Naive thymus-derived CD8-positive, alpha-beta T cell (primary cell): Measurements from ENCODE around the gene NXN. TPM values are rescaled to one million over a fixed set of nuclear protein-coding genes. Genes with fewer than 3 reads are reported as not detected.

ENCODE experiments used
- ATAC-seq, 2 donors: fragments of 150-1000 bp; cut with Tn5 transposase in 1 of 2; sonication (Bioruptor Pico), chemical (Tn5 transposase) in 1 of 2; 1 replicate in 1 of 2; 2 replicates in 1 of 2; pipeline ENCODE4 v1.10.0; 2021; ENCODE audit warnings: mild to moderate bottlenecking in 2 of 2, moderate library complexity in 2 of 2
- POLR2A ChIA-PET: fragments of 350-600 bp; sonication (Branson Sonifier 250); formaldehyde crosslinking; loops from one replicate; lab custom pipeline; 2021; ENCODE audit warnings: antibody characterized with exemption; lab: Charles Lee
- DNase-seq, 10 donors: peaks; one replicate each; pipeline versions ENCODE4 v3.0.0 to v3.0.0-alpha.2; 2020 to 2022
- H3K27ac Mint-ChIP-seq, 10 donors: one replicate each; pipeline ENCODE4 v1.8.0; 2020 to 2022; ENCODE audit warnings: mild to moderate bottlenecking in 10 of 10, mixed read lengths in 10 of 10, moderate library complexity in 4 of 10, inconsistent platforms in 1 of 10
- H3K27me3 Mint-ChIP-seq, 5 donors: one replicate each; pipeline ENCODE4 v1.8.0; 2021 to 2022; ENCODE audit warnings: mixed read lengths in 5 of 5
- H3K36me3 Mint-ChIP-seq, 3 donors: one replicate each; pipeline ENCODE4 v1.8.0; 2020 to 2022; ENCODE audit warnings: mixed read lengths in 3 of 3, mild to moderate bottlenecking in 2 of 3, inconsistent platforms in 1 of 3
- H3K4me1 Mint-ChIP-seq, 4 donors: one replicate each; pipeline ENCODE4 v1.8.0; 2021 to 2022; ENCODE audit warnings: mixed read lengths in 4 of 4
- H3K4me3 Mint-ChIP-seq, 10 donors: one replicate each; pipeline ENCODE4 v1.8.0; 2020 to 2022; ENCODE audit warnings: mild to moderate bottlenecking in 10 of 10, mixed read lengths in 10 of 10, moderate library complexity in 6 of 10, inconsistent platforms in 1 of 10
- H3K9me3 Mint-ChIP-seq, 9 donors: one replicate each; pipeline ENCODE4 v1.8.0; 2020 to 2022; ENCODE audit warnings: mixed read lengths in 9 of 9, mild to moderate bottlenecking in 3 of 9, inconsistent platforms in 1 of 9, moderate library complexity in 1 of 9
- polyA plus RNA-seq, 3 donors: library from polyadenylated mRNA; unstranded; fragments of 300-500 nt; fragmentation: Illumina TruSeq; gene quantifications; one replicate each; pipeline ENCODE4 v1.2.3, GENCODE V29; 2021
- total RNA-seq, 8 experiments: library from RNA in 2 of 8; stranded (reverse) in 2 of 8; gene quantifications; one replicate each; pipeline ENCODE4 v1.2.3 and lab custom pipeline; 2021 to 2026

NXN gene
- total and polyA plus RNA-seq, 5 experiments from 2014 or later = 0.06 to 0.85 (median 0.49) TPM

- ATAC-seq = no peak
- H3K27ac Mint-ChIP-seq = no peak overlapping the region
- no peaks in the 10 kb centered on the region for H3K4me1 Mint-ChIP-seq
- no peaks in the 10 kb centered on the region for H3K36me3 Mint-ChIP-seq
- no peaks in the 10 kb centered on the region for H3K27me3 Mint-ChIP-seq
- peaks cover 0 to 22% (median 3%) of the 10 kb centered on the region in 9 donors for H3K9me3 Mint-ChIP-seq
- POLR2A ChIA-PET = interaction anchor here (0.7 kb wide), 1 partner anchor 207 kb away, joined by 3 read pairs; the partner anchor contains the start of genes GLOD4 and MRM3
- DNase-seq = no peak
- no peak overlapping the region for H3K4me3 Mint-ChIP-seq
Observed at GRCh38 chr17:988561-988960, 9.0 kb upstream of the NXN start.

GRCh38 chr17:987931-988330 lies 8.4 kb upstream of the NXN start:
- H3K27me3 Mint-ChIP-seq = no peaks in the 10 kb centered on the region
- peaks cover 0 to 16% (median 0%) of the 10 kb centered on the region in 9 donors for H3K9me3 Mint-ChIP-seq
- no peaks in the 10 kb centered on the region for H3K36me3 Mint-ChIP-seq
- no peak overlapping the region for H3K27ac Mint-ChIP-seq
- POLR2A ChIA-PET = interaction anchor here (0.7 kb wide), 1 partner anchor 206 kb away, joined by 3 read pairs; the partner anchor contains the start of genes GLOD4 and MRM3
- no peak for ATAC-seq
- H3K4me3 Mint-ChIP-seq = no peak overlapping the region
- DNase-seq = no peak
- no peaks in the 10 kb centered on the region for H3K4me1 Mint-ChIP-seq

GRCh38 chr17:986322-986929 lies 6.8 kb upstream of the NXN start:
- Mint-ChIP-seq H3K9me3 (peaks cover 0 to 7% (median 0%) of the 10 kb centered on the region in 9 donors), H3K27ac (no peak overlapping the region), H3K27me3 (no peaks in the 10 kb centered on the region), H3K36me3 (no peaks in the 10 kb centered on the region), H3K4me1 (peaks cover 0 to under 1% (median 0%) of the 10 kb centered on the region in 4 donors), H3K4me3 (no peak overlapping the region)
- no peak for DNase-seq
- ATAC-seq = no peak
- POLR2A ChIA-PET = no interaction called here

GRCh38 chr17:983921-984320 lies 4.3 kb upstream of the NXN start:
- H3K36me3 Mint-ChIP-seq = no peaks in the 10 kb centered on the region
- no peaks in the 10 kb centered on the region for H3K27me3 Mint-ChIP-seq
- no peak overlapping the region for H3K4me3 Mint-ChIP-seq
- H3K4me1 Mint-ChIP-seq = peaks cover 5 to 14% (median 10%) of the 10 kb centered on the region in 4 donors
- H3K27ac Mint-ChIP-seq = no peak overlapping the region
- POLR2A ChIA-PET = interaction anchor here (1.4 kb wide), 1 partner anchor 13 kb away, joined by 3 read pairs; the partner anchor contains the start of gene TIMM22
- ATAC-seq (no peak), DNase-seq (no peak)
- H3K9me3 Mint-ChIP-seq = no peaks in the 10 kb centered on the region

- peaks cover 9 to 23% (median 19%) of the 10 kb centered on the region in 5 donors for H3K27me3 Mint-ChIP-seq
- no peaks in the 10 kb centered on the region for H3K36me3 Mint-ChIP-seq
- no peak for ATAC-seq
- DNase-seq = no peak
- peaks cover 9 to 21% (median 17%) of the 10 kb centered on the region in 4 donors for H3K4me1 Mint-ChIP-seq
- peak overlapping the region in 8 of 10 donors; percentile 80 to 88 (median 85) for H3K4me3 Mint-ChIP-seq
- peak overlapping the region in 7 of 10 donors; percentile 5 to 90 (median 63) for H3K27ac Mint-ChIP-seq
- H3K9me3 Mint-ChIP-seq = no peaks in the 10 kb centered on the region
- POLR2A ChIA-PET = interaction anchor here (0.9 to 2.7 kb wide), 8 partner anchors 12 to 571 kb away, joined by 3 to 27 read pairs (median 4); partner anchors contain the start of genes GLOD4, MRM3 and TIMM22
Observed at GRCh38 chr17:981292-981658, 1.7 kb upstream of the NXN start.

GRCh38 chr17:980406-981291 lies 1.1 kb upstream of the NXN start:
- Mint-ChIP-seq H3K4me3 (peak overlapping the region; percentile 77 to 88 (median 85)), H3K27ac (peak overlapping the region; percentile 5 to 90 (median 80)), H3K36me3 (no peaks in the 10 kb centered on the region), H3K4me1 (peaks cover 9 to 21% (median 17%) of the 10 kb centered on the region in 4 donors), H3K27me3 (peaks cover 12 to 28% (median 25%) of the 10 kb centered on the region in 5 donors), H3K9me3 (no peaks in the 10 kb centered on the region)
- POLR2A ChIA-PET = interaction anchor here (0.6 to 2.7 kb wide), 12 partner anchors 12 to 683 kb away, joined by 3 to 27 read pairs (median 4); partner anchors contain the start of genes GLOD4, MRM3 and TIMM22
- DNase-seq = peak; percentile 62 to 91 (median 80)
- ATAC-seq = peak; percentile 78 to 84

GRCh38 chr17:979212-979538 lies 401 bp downstream of the NXN start:
- no peak overlapping the region for H3K27ac Mint-ChIP-seq
- H3K9me3 Mint-ChIP-seq = no peaks in the 10 kb centered on the region
- DNase-seq = no peak
- peak overlapping the region in 1 of 10 donors; percentile 83 for H3K4me3 Mint-ChIP-seq
- peaks cover 9 to 21% (median 17%) of the 10 kb centered on the region in 4 donors for H3K4me1 Mint-ChIP-seq
- POLR2A ChIA-PET = interaction anchor here (1.1 to 2.7 kb wide), 4 partner anchors 17 to 198 kb away, joined by 3 to 27 read pairs (median 10); partner anchors contain the start of genes GLOD4, MRM3 and TIMM22
- no peaks in the 10 kb centered on the region for H3K36me3 Mint-ChIP-seq
- peaks cover 17 to 41% (median 36%) of the 10 kb centered on the region in 5 donors for H3K27me3 Mint-ChIP-seq
- peak in 1 of 2 donors; percentile 2 for ATAC-seq

GRCh38 chr17:978103-979093 lies 1.2 kb downstream of the NXN start:
- peaks cover 18 to 43% (median 37%) of the 10 kb centered on the region in 5 donors for H3K27me3 Mint-ChIP-seq
- no peaks in the 10 kb centered on the region for H3K36me3 Mint-ChIP-seq
- POLR2A ChIA-PET = interaction anchor here (0.5 kb wide), 1 partner anchor 177 kb away, joined by 3 read pairs; no protein-coding TSS in a partner anchor
- H3K4me3 Mint-ChIP-seq = peak overlapping the region; percentile 70 to 89 (median 79)
- no peaks in the 10 kb centered on the region for H3K9me3 Mint-ChIP-seq
- peaks cover 9 to 21% (median 17%) of the 10 kb centered on the region in 4 donors for H3K4me1 Mint-ChIP-seq
- peak overlapping the region in 2 of 10 donors; percentile 53 to 74 for H3K27ac Mint-ChIP-seq
- peak in 2 of 10 donors; percentile 11 to 22 for DNase-seq
- ATAC-seq = no peak

- POLR2A ChIA-PET = no interaction called here
- H3K4me3 Mint-ChIP-seq = peak overlapping the region in 1 of 10 donors; percentile 88
- no peak for ATAC-seq
Observed at GRCh38 chr17:977166-977565, 2.4 kb downstream of the NXN start.

GRCh38 chr17:976312-976711 lies 3.3 kb downstream of the NXN start:
- Mint-ChIP-seq H3K27ac (no peak overlapping the region), H3K9me3 (no peaks in the 10 kb centered on the region), H3K36me3 (no peaks in the 10 kb centered on the region), H3K4me3 (peak overlapping the region in 1 of 10 donors; percentile 20), H3K27me3 (peaks cover 23 to 56% (median 43%) of the 10 kb centered on the region in 5 donors), H3K4me1 (peaks cover 9 to 20% (median 15%) of the 10 kb centered on the region in 4 donors)
- POLR2A ChIA-PET = no interaction called here
- DNase-seq (no peak), ATAC-seq (no peak)

More at GRCh38 chr17:977166-977565, 2.4 kb downstream of the NXN start:
- no peak for DNase-seq
- Mint-ChIP-seq H3K27ac (no peak overlapping the region), H3K36me3 (no peaks in the 10 kb centered on the region), H3K9me3 (no peaks in the 10 kb centered on the region), H3K27me3 (peaks cover 23 to 50% (median 43%) of the 10 kb centered on the region in 5 donors), H3K4me1 (peaks cover 9 to 21% (median 17%) of the 10 kb centered on the region in 4 donors)

- Mint-ChIP-seq H3K27me3 (peaks cover 23 to 63% (median 43%) of the 10 kb centered on the region in 5 donors), H3K4me3 (no peak overlapping the region), H3K9me3 (no peaks in the 10 kb centered on the region), H3K36me3 (no peaks in the 10 kb centered on the region), H3K27ac (no peak overlapping the region), H3K4me1 (peaks cover 4 to 13% (median 8%) of the 10 kb centered on the region in 4 donors)
- POLR2A ChIA-PET = no interaction called here
- DNase-seq = no peak
- ATAC-seq = no peak
Observed at GRCh38 chr17:975371-975915, 4.1 kb downstream of the NXN start.
